OCI-LY7 (cell line): ENCODE measurements around the gene HMGCS1.

Experiments used
- CTCF ChIP-seq: fragments of 200-600 bp; sonication (generic); conservative IDR thresholded peaks from 2 replicates; pipeline ENCODE4 v1.5.1; 2014; ENCODE audit warnings: mild to moderate bottlenecking, antibody characterized with exemption, low read length, moderate library complexity, mixed read lengths
- EZH2phosphoT487 ChIP-seq: fragments of 200-600 bp; sonication (generic); IDR thresholded peaks from 2 replicates; pipeline ENCODE4 v1.6.1; 2018; ENCODE audit warnings: low read depth, borderline replicate concordance, mild to moderate bottlenecking, mixed run types, antibody characterized with exemption, low read length, moderate library complexity, mixed read lengths

- TF ChIP-seq CTCF (no peak), EZH2phosphoT487 (no peak)
Measured at GRCh38 chr5:43335681-43336080, 22.5 kb upstream of the HMGCS1 start.
